Testis (tissue), 3 donors: ENCODE data around the gene CCDC122. TPM values are rescaled to one million over a fixed set of nuclear protein-coding genes. Genes with fewer than 3 reads are reported as not detected.

Experiments used
- DNase-seq: peaks from one replicate; pipeline ENCODE4 v3.0.0-alpha.2; 2019
- H3K27ac ChIP-seq, 2 donors: fragments of 200-600 bp; sonication (generic); one replicate each; pipeline ENCODE4 v1.5.1; 2019
- H3K27me3 ChIP-seq: fragments of 200-600 bp; sonication (generic); one replicate; pipeline ENCODE4 v1.5.1; 2019
- H3K36me3 ChIP-seq: fragments of 200-600 bp; sonication (generic); one replicate; pipeline ENCODE4 v1.5.1; 2017; ENCODE audit warnings: low read depth; ENCODE audit errors: missing control alignments
- H3K4me1 ChIP-seq: fragments of 200-600 bp; sonication (generic); one replicate; pipeline ENCODE4 v1.5.1; 2019
- H3K4me3 ChIP-seq, 2 donors: fragments of 200-600 bp; sonication (generic); one replicate each; pipeline ENCODE4 v1.5.1; 2017 to 2019
- H3K9me3 ChIP-seq: fragments of 200-600 bp; sonication (generic); one replicate; pipeline ENCODE4 v1.5.1; 2017
- CTCF ChIP-seq, 3 experiments: fragments of 450-650 bp in 2 of 3; fragments of 200-600 bp in 1 of 3; sonication (generic) in 1 of 3; IDR thresholded peaks; one replicate each; pipeline ENCODE4 v1.5.1; 2016 to 2019; ENCODE audit warnings: antibody characterized with exemption in 3 of 3, mild to moderate bottlenecking in 2 of 3, moderate library complexity in 1 of 3
- POLR2A ChIP-seq: fragments of 450-650 bp; IDR thresholded peaks from one replicate; pipeline ENCODE4 v1.6.1; 2017; ENCODE audit warnings: antibody characterized with exemption, mild to moderate bottlenecking, moderate library complexity
- WGBS, 2 donors: methylation state at CpG; one replicate each; pipeline ENCODE4 v1.1.5; 2018; 5-methylcytosine and 5-hydroxymethylcytosine counted together
- intact Hi-C: fragments of 100-400 bp; cut with DNase I; formaldehyde crosslinking; loops from one replicate; pipeline ENCODE4 v1.15.1; 2023; ENCODE audit warnings: low total_unique reads
- polyA plus RNA-seq: library from polyadenylated mRNA; stranded (reverse); fragments of 350-450 nt; fragmentation: Illumina TruSeq; extraction: RNeasy Lipid Tissue Mini Kit (QIAGEN cat#74804); gene quantifications from one replicate; pipeline ENCODE4 v1.2.3, GENCODE V29; 2014; ENCODE audit warnings: low read depth, low replicate concordance; ENCODE audit not compliant: insufficient read depth
- total RNA-seq, 2 donors: library from RNA; depleted of rRNA; stranded (reverse); fragments of >200 nt; gene quantifications; one replicate each; pipeline ENCODE4 v1.2.3, GENCODE V29; 2016

CCDC122 gene
- total and polyA plus RNA-seq, 3 donors from 2014 or later = 1.3 to 31.6 (median 20.6) TPM

GRCh38 chr13:43872181-43872580 is 7.4 kb downstream of the CCDC122 start:
- no peaks in the 10 kb centered on the region for H3K9me3 ChIP-seq
- no peak overlapping the region for H3K27ac ChIP-seq
- H3K4me1 ChIP-seq = no peaks in the 10 kb centered on the region
- 79 to 97% methylated on average over 1 of the region's 1 CpG for WGBS, 2 donors
- H3K36me3 ChIP-seq = no peaks in the 10 kb centered on the region
- no peaks in the 10 kb centered on the region for H3K27me3 ChIP-seq
- TF ChIP-seq POLR2A (no peak), CTCF (IDR thresholded peaks at IDR 0.05) (no peak)
- H3K4me3 ChIP-seq = no peak overlapping the region
- intact Hi-C loops = no loop called here
- DNase-seq = no peak

- no peak for TF ChIP-seq CTCF (IDR thresholded peaks at IDR 0.05)
- no peak for TF ChIP-seq POLR2A
- intact Hi-C loops = no loop called here
- DNase-seq = no peak
- no peak overlapping the region for H3K4me3 ChIP-seq
- H3K9me3 ChIP-seq = no peaks in the 10 kb centered on the region
- H3K36me3 ChIP-seq = no peaks in the 10 kb centered on the region
- 88 to 93% methylated on average over 4 of the region's 4 CpGs for WGBS, 2 donors
- no peaks in the 10 kb centered on the region for H3K4me1 ChIP-seq
- H3K27me3 ChIP-seq = no peaks in the 10 kb centered on the region
- no peak overlapping the region for H3K27ac ChIP-seq
Measured at GRCh38 chr13:43865892-43866291, 13.6 kb downstream of the CCDC122 start.

GRCh38 chr13:43864921-43865320 is 14.6 kb downstream of the CCDC122 start:
- intact Hi-C loops = no loop called here
- H3K27me3 ChIP-seq = no peaks in the 10 kb centered on the region
- 93 to 96% methylated on average over 4 of the region's 4 CpGs for WGBS, 2 donors
- no peaks in the 10 kb centered on the region for H3K9me3 ChIP-seq
- H3K27ac ChIP-seq = no peak overlapping the region
- TF ChIP-seq POLR2A (no peak), CTCF (IDR thresholded peaks at IDR 0.05) (no peak)
- no peaks in the 10 kb centered on the region for H3K36me3 ChIP-seq
- DNase-seq = no peak
- H3K4me1 ChIP-seq = no peaks in the 10 kb centered on the region
- H3K4me3 ChIP-seq = no peak overlapping the region

- WGBS, 2 donors = 89 to 100% methylated on average over 1 of the region's 1 CpG
- TF ChIP-seq CTCF (IDR thresholded peaks at IDR 0.05) (no peak), POLR2A (no peak)
- intact Hi-C loops = no loop called here
- Histone ChIP-seq H3K27ac (no peak overlapping the region), H3K4me1 (no peaks in the 10 kb centered on the region), H3K27me3 (no peaks in the 10 kb centered on the region), H3K4me3 (no peak overlapping the region), H3K9me3 (no peaks in the 10 kb centered on the region), H3K36me3 (no peaks in the 10 kb centered on the region)
- DNase-seq = no peak
Measured at GRCh38 chr13:43861863-43862262, 17.7 kb downstream of the CCDC122 start.

- no peaks in the 10 kb centered on the region for H3K27me3 ChIP-seq
- no peaks in the 10 kb centered on the region for H3K9me3 ChIP-seq
- intact Hi-C loops = no loop called here
- H3K27ac ChIP-seq = no peak overlapping the region
- no peaks in the 10 kb centered on the region for H3K36me3 ChIP-seq
- DNase-seq = no peak
- TF ChIP-seq CTCF (IDR thresholded peaks at IDR 0.05) (no peak), POLR2A (no peak)
- no peak overlapping the region for H3K4me3 ChIP-seq
- 95 to 97% methylated on average over 1 of the region's 1 CpG for WGBS, 2 donors
- peaks cover 7% of the 10 kb centered on the region for H3K4me1 ChIP-seq
Measured at GRCh38 chr13:43852923-43853404, 26.6 kb downstream of the CCDC122 start.
